DND-41 (cell line): ENCODE measurements around the gene MTA1.

Source experiments
- ATAC-seq: fragments of 200-7000 bp; cut with Tn5 transposase; 3 replicates; pipeline ENCODE4 v1.9.1; 2021; ENCODE audit warnings: low read depth; ENCODE audit not compliant: insufficient read depth
- DNase-seq: peaks from one replicate; pipeline ENCODE4 v3.0.0-alpha.2; 2020
- H2AFZ ChIP-seq: 2 replicates; pipeline ENCODE4 v1.6.0; 2012; ENCODE audit warnings: low read depth, low read length
- H3K27ac ChIP-seq: 2 replicates; pipeline ENCODE4 v1.5.1; 2012; ENCODE audit warnings: low read length, inconsistent platforms
- H3K27me3 ChIP-seq: fragments of 200-600 bp; sonication (generic); 2 replicates; pipeline ENCODE4 v1.6.0; 2012; ENCODE audit warnings: low read length, mild to moderate bottlenecking, inconsistent platforms; ENCODE audit not compliant: insufficient read depth, poor library complexity
- H3K36me3 ChIP-seq: 2 replicates; pipeline ENCODE4 v1.5.1; 2012; ENCODE audit warnings: low read length, inconsistent platforms; ENCODE audit not compliant: insufficient read depth
- H3K4me1 ChIP-seq: 2 replicates; pipeline ENCODE4 v1.5.1; 2012; ENCODE audit warnings: mild to moderate bottlenecking, low read length; ENCODE audit not compliant: insufficient read depth
- H3K4me2 ChIP-seq: 2 replicates; pipeline ENCODE4 v1.6.0; 2012; ENCODE audit warnings: mild to moderate bottlenecking, moderate library complexity, low read length, inconsistent platforms; ENCODE audit not compliant: insufficient read depth
- H3K4me3 ChIP-seq, 2 experiments: fragments of 200-600 bp in 1 of 2; shearing (Covaris generic) in 1 of 2; 2 replicates each; pipeline ENCODE4 v1.5.1; 2012 to 2016; ENCODE audit warnings: inconsistent platforms in 2 of 2, low read length in 2 of 2, mild to moderate bottlenecking in 2 of 2, low read depth in 1 of 2, moderate library complexity in 1 of 2
- H3K79me2 ChIP-seq: 2 replicates; pipeline ENCODE4 v1.6.0; 2012; ENCODE audit warnings: low read length, inconsistent platforms; ENCODE audit not compliant: insufficient read depth
- H3K9ac ChIP-seq: 2 replicates; pipeline ENCODE4 v1.6.0; 2012; ENCODE audit warnings: low read depth, mild to moderate bottlenecking, inconsistent platforms, low read length, moderate library complexity
- H3K9me3 ChIP-seq: 2 replicates; pipeline ENCODE4 v1.5.1; 2012; ENCODE audit warnings: low read length, moderate library complexity, mild to moderate bottlenecking, inconsistent platforms; ENCODE audit not compliant: insufficient read depth, severe bottlenecking
- H4K20me1 ChIP-seq: 2 replicates; pipeline ENCODE4 v1.6.0; 2012; ENCODE audit warnings: low read length; ENCODE audit not compliant: insufficient read depth
- CTCF ChIP-seq: IDR thresholded peaks from 2 replicates; pipeline ENCODE4 v1.5.1; 2012; ENCODE audit warnings: borderline replicate concordance, low read length, moderate library complexity, mild to moderate bottlenecking; ENCODE audit not compliant: poor library complexity, severe bottlenecking; ENCODE audit errors: extremely low read depth
- EZH2 ChIP-seq: IDR thresholded peaks from 3 replicates; pipeline ENCODE4 v1.6.1; 2012; ENCODE audit warnings: borderline replicate concordance, low read depth, mild to moderate bottlenecking, moderate library complexity, low read length, inconsistent platforms; ENCODE audit not compliant: severe bottlenecking

Gene MTA1

GRCh38 chr14:105388110-105388951, 31.3 kb upstream of the MTA1 start:
- no peak for TF ChIP-seq EZH2
- no peak for TF ChIP-seq CTCF
- no peaks in the 10 kb centered on the region for H4K20me1 ChIP-seq
- H2AFZ ChIP-seq = no peak overlapping the region
- H3K4me2 ChIP-seq = no peak overlapping the region
- peaks cover 29% of the 10 kb centered on the region for H3K36me3 ChIP-seq
- ATAC-seq (no peak), DNase-seq (no peak)
- H3K9me3 ChIP-seq = no peaks in the 10 kb centered on the region
- H3K9ac ChIP-seq = no peak overlapping the region
- no peaks in the 10 kb centered on the region for H3K79me2 ChIP-seq
- H3K27me3 ChIP-seq = no peaks in the 10 kb centered on the region
- H3K4me3 ChIP-seq = no peak overlapping the region
- H3K4me1 ChIP-seq = no peaks in the 10 kb centered on the region
- no peak overlapping the region for H3K27ac ChIP-seq

GRCh38 chr14:105388976-105389375, 30.7 kb upstream of the MTA1 start:
- Histone ChIP-seq H3K9ac (no peak overlapping the region), H3K4me3 (no peak overlapping the region), H4K20me1 (no peaks in the 10 kb centered on the region), H3K4me1 (no peaks in the 10 kb centered on the region), H3K79me2 (no peaks in the 10 kb centered on the region), H3K27me3 (no peaks in the 10 kb centered on the region), H2AFZ (no peak overlapping the region), H3K36me3 (peaks cover 23% of the 10 kb centered on the region), H3K4me2 (no peak overlapping the region), H3K9me3 (no peaks in the 10 kb centered on the region), H3K27ac (no peak overlapping the region)
- no peak for ATAC-seq
- TF ChIP-seq EZH2 = no peak
- TF ChIP-seq CTCF = no peak
- no peak for DNase-seq

GRCh38 chr14:105389534-105389933, 30.1 kb upstream of the MTA1 start:
- no peak overlapping the region for H3K4me2 ChIP-seq
- H3K27me3 ChIP-seq = no peaks in the 10 kb centered on the region
- H3K9me3 ChIP-seq = no peaks in the 10 kb centered on the region
- no peaks in the 10 kb centered on the region for H3K4me1 ChIP-seq
- H3K36me3 ChIP-seq = peaks cover 17% of the 10 kb centered on the region
- ATAC-seq = no peak
- H4K20me1 ChIP-seq = no peaks in the 10 kb centered on the region
- no peak overlapping the region for H3K4me3 ChIP-seq
- no peak overlapping the region for H3K27ac ChIP-seq
- no peaks in the 10 kb centered on the region for H3K79me2 ChIP-seq
- no peak overlapping the region for H2AFZ ChIP-seq
- TF ChIP-seq EZH2 = no peak
- no peak for TF ChIP-seq CTCF
- H3K9ac ChIP-seq = no peak overlapping the region
- DNase-seq = no peak
